Testis (tissue), 2 donors: ENCODE data around the gene CPT1C.

Experiments used
- POLR2A ChIP-seq: fragments of 450-650 bp; IDR thresholded peaks from one replicate; pipeline ENCODE4 v1.6.1; 2017; ENCODE audit warnings: antibody characterized with exemption, mild to moderate bottlenecking, moderate library complexity
- TF ChIP-seq, protein P1 (sequence below), 3 experiments: fragments of 450-650 bp in 2 of 3; fragments of 200-600 bp in 1 of 3; sonication (generic) in 1 of 3; IDR thresholded peaks; one replicate each; pipeline ENCODE4 v1.5.1; 2016 to 2019; ENCODE audit warnings: antibody characterized with exemption in 3 of 3, mild to moderate bottlenecking in 2 of 3, moderate library complexity in 1 of 3

DNA sequence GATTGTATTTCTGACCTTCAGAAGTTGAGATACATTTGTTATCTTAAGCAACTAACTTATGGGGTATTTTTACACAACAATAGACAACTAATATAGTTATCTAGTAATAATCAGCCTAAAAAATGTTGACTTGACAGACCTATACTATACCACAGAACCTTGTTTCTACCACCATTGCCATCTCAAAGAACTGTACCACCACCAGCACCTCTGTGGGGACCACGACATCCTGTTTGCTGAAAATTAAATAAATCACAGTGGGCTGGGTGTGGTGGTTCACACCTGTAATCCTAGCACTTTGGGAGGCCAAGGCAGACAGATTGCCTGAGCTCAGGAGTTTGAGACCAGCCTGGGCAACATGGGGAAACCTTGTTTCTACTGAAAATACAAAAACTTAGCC lies 48.2 kb downstream of the CPT1C start:
- TF ChIP-seq, protein P1, sequence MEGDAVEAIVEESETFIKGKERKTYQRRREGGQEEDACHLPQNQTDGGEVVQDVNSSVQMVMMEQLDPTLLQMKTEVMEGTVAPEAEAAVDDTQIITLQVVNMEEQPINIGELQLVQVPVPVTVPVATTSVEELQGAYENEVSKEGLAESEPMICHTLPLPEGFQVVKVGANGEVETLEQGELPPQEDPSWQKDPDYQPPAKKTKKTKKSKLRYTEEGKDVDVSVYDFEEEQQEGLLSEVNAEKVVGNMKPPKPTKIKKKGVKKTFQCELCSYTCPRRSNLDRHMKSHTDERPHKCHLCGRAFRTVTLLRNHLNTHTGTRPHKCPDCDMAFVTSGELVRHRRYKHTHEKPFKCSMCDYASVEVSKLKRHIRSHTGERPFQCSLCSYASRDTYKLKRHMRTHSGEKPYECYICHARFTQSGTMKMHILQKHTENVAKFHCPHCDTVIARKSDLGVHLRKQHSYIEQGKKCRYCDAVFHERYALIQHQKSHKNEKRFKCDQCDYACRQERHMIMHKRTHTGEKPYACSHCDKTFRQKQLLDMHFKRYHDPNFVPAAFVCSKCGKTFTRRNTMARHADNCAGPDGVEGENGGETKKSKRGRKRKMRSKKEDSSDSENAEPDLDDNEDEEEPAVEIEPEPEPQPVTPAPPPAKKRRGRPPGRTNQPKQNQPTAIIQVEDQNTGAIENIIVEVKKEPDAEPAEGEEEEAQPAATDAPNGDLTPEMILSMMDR (IDR thresholded peaks at IDR 0.05) = no peak
- no peak for TF ChIP-seq POLR2A
